ENCODE data around the gene CREBBP.
"Not testable (repeated sequence)": the region's sequence is repeated elsewhere in the genome, so short reads cannot be mapped to it uniquely, and the experiment has no call there.

CREBBP gene

DNA sequence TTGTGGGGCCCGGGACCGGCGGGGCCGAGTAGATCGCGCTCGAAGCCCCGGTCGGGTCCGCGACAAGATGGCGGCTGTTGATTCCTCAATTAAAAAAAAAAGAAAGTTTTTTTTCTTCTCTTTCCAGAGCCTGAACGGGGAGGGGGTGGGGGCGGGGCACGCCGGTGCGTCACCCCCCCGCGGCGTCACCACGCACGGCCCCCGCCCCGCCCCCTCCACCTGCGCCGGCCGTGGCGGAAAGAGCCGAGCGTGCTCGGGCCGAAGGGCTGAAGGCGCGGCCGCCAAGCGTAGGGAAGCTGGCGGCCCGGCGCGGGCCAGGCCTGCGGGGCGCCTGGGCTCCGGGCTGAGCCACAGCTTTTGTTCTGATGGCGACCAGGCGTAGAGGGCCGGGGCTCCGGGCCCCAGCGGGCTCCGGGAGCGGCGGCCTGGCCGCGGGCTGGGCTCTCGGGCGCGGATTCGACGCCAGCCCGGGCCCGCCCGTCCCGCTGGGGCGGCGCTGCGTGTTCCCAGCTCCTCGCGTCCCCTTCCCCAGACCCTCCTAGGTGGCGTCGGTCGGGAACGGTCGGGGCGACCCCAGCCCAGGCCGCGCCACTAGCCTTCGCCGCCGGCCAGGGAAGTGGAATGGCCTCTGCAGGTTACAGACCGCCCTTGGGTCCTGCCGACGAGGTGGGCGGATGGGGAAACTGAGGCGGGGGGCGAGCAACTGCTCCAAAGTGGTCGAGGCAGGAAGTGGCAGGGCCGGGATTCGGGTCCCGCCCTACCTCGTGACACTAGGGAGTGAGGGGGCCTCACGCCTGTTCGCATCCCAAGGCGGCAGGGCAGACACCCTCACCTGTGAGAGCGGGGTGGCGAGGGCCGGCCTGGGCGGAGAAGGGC lies at the start of gene CREBBP:
CREBBP (minus strand) TSS at position 91 of the 876 bp plus-strand sequence. CDS start 797 bp downstream, outside the sequence.
- no peaks in the 10 kb centered on the region for H3K9me3 ChIP-seq
- H3K4me3 ChIP-seq = peak within 1 kb of the TSS; percentile 97 to 99
- intact Hi-C loops (cut with DNase I; ENCODE audit: low total_unique reads) = no loop called here
- peaks cover 0 to 37% (median 29%) of the 10 kb centered on the region in 4 donors for H3K4me1 ChIP-seq
- peak; percentile 79 to 93 for DNase-seq
- no peaks in the 10 kb centered on the region for H3K36me3 ChIP-seq
- peak within 1 kb of the TSS; percentile 79 to 93 for H3K27ac ChIP-seq
- no peaks in the 10 kb centered on the region for H3K27me3 ChIP-seq
- TF ChIP-seq, protein P1, sequence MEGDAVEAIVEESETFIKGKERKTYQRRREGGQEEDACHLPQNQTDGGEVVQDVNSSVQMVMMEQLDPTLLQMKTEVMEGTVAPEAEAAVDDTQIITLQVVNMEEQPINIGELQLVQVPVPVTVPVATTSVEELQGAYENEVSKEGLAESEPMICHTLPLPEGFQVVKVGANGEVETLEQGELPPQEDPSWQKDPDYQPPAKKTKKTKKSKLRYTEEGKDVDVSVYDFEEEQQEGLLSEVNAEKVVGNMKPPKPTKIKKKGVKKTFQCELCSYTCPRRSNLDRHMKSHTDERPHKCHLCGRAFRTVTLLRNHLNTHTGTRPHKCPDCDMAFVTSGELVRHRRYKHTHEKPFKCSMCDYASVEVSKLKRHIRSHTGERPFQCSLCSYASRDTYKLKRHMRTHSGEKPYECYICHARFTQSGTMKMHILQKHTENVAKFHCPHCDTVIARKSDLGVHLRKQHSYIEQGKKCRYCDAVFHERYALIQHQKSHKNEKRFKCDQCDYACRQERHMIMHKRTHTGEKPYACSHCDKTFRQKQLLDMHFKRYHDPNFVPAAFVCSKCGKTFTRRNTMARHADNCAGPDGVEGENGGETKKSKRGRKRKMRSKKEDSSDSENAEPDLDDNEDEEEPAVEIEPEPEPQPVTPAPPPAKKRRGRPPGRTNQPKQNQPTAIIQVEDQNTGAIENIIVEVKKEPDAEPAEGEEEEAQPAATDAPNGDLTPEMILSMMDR (IDR thresholded peaks at IDR 0.05) = no peak

DNA sequence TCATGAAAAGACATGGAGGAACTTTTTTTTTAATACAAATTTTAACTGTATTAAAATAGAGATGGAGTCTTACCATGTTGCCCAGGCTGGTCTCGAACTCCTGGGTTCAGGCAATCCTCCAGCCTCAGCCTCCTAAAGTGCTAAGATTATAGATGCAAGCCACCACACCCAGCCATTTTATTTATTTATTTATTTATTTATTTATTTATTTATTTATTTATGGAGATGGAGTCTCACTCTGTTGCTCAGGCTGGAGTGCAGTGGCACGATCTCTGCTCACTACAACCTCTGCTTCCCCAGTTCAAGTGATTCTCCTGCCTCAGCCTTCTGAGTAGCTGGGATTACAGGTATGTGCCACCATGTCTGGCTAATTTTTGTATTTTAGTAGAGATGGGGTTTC lies 46.6 kb upstream of the CREBBP start:
- H3K9me3 ChIP-seq, H3K4me3 ChIP-seq, H3K27ac ChIP-seq, H3K27me3 ChIP-seq, DNase-seq, H3K4me1 ChIP-seq, H3K36me3 ChIP-seq: not testable (repeated sequence)
- intact Hi-C loops (cut with DNase I; ENCODE audit: low total_unique reads) = loop anchor here (5.0 kb wide), 1 partner anchor 230 kb away; no protein-coding TSS in a partner anchor

DNA sequence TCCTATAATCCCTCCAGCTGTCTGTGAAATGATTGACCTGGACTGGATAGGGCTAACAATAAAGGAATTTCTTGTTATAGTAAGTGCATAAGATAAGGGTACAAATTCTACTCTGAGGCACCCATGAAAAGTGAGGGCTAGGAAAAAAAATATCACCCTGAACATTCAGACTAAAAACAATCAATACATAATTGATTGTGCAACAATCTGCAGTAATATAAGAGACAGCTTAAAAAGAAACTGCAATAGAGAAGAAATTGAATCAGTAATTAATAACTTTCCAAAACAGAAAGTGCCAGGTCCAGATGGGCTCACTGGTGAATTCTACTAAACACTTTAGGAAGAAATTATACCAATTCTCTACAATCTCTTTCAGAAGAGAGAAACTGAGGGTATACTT lies 44.2 kb upstream of the CREBBP start:
- intact Hi-C loops (cut with DNase I; ENCODE audit: low total_unique reads) = loop anchor here (5.0 kb wide), 1 partner anchor 233 kb away; no protein-coding TSS in a partner anchor
- DNase-seq = no peak
- H3K36me3 ChIP-seq = no peaks in the 10 kb centered on the region
- no peak overlapping the region for H3K27ac ChIP-seq
- TF ChIP-seq, protein P1 (IDR thresholded peaks at IDR 0.05) = no peak
- H3K27me3 ChIP-seq = no peaks in the 10 kb centered on the region
- no peak overlapping the region for H3K4me3 ChIP-seq
- no peaks in the 10 kb centered on the region for H3K4me1 ChIP-seq
- peaks cover 0 to 8% (median 2%) of the 10 kb centered on the region in 3 donors for H3K9me3 ChIP-seq

DNA sequence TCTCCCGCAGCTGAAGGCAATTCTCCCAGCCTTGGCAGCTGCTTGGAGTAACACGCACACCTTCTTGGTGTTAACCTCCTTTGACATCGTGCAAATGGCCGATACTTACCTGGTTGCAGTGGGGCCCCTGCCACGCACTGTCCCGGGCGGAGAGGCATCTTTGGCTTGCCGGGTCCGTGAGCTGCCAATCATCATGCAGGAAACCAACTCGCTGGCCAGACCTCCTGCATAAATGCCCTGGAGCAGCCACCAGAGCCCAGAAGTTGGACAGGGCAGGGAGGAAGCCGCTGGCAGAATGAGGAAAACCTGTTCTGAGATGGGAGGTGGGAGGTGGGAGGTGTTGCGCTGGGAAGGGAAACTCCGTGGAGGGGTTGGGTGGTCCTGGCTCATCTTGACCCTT lies 41.7 kb upstream of the CREBBP start:
- DNase-seq = no peak
- H3K4me1 ChIP-seq = no peaks in the 10 kb centered on the region
- H3K27ac ChIP-seq = no peak overlapping the region
- H3K36me3 ChIP-seq = no peaks in the 10 kb centered on the region
- intact Hi-C loops (cut with DNase I; ENCODE audit: low total_unique reads) = no loop called here
- H3K9me3 ChIP-seq = peaks cover 2 to 17% (median 9%) of the 10 kb centered on the region in 3 donors
- no peaks in the 10 kb centered on the region for H3K27me3 ChIP-seq
- TF ChIP-seq, protein P1 (IDR thresholded peaks at IDR 0.05) = no peak
- H3K4me3 ChIP-seq = no peak overlapping the region

DNA sequence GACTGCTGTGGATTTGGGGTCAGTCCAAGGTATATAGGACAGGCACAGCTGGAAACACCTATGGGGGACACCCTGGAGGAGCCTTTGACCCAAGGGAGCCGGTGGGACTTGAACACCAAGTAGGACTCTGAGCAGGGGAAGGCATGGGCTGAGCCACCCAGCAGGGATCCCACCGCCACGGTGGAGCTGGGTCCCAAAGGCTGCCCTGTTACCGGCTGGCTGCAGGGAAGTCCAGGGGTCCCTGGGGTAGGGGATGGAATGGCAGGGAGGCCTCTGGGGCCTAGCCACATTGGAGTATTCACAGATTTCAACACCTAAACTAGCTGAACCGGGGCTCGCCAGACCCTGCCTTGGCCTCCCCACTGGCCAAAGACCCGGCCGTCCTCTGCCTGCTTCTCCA lies 39.7 kb upstream of the CREBBP start:
- TF ChIP-seq, protein P1 (IDR thresholded peaks at IDR 0.05) = no peak
- Histone ChIP-seq H3K4me1 (no peaks in the 10 kb centered on the region), H3K27me3 (no peaks in the 10 kb centered on the region), H3K36me3 (no peaks in the 10 kb centered on the region), H3K27ac (no peak overlapping the region), H3K9me3 (peaks cover 2 to 17% (median 9%) of the 10 kb centered on the region in 3 donors), H3K4me3 (no peak overlapping the region)
- intact Hi-C loops (cut with DNase I; ENCODE audit: low total_unique reads) = no loop called here
- DNase-seq = no peak

DNA sequence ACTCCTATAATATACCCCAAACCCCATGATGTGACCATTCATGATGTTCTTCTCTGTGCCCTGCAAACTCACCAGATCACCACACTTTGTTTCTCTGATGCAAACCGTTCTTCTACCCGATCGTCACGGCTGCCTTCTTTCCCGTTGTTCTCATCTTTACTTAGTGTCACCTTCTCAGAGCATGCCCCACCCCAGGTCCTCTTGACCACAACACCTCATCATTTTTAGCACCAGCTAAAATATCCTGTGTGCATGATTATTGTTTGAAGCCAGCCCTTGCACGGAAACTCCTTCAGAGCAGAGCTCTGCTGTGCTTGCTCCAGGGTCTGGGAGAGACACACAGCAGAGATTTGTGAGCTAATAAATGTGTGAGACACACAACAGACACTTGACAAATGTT lies 38.9 kb upstream of the CREBBP start:
- peaks cover 2 to 17% (median 9%) of the 10 kb centered on the region in 3 donors for H3K9me3 ChIP-seq
- intact Hi-C loops (cut with DNase I; ENCODE audit: low total_unique reads) = no loop called here
- H3K4me1 ChIP-seq = no peaks in the 10 kb centered on the region
- H3K27me3 ChIP-seq = no peaks in the 10 kb centered on the region
- H3K36me3 ChIP-seq = no peaks in the 10 kb centered on the region
- TF ChIP-seq, protein P1 (IDR thresholded peaks at IDR 0.05) = no peak
- no peak overlapping the region for H3K27ac ChIP-seq
- DNase-seq = no peak
- H3K4me3 ChIP-seq = no peak overlapping the region
